RWPE1 (cell line): ENCODE data around the gene IER2.
A peak's percentile ranks its signal among the peaks of the same experiment; 100 is the strongest.

ENCODE experiments used
- CTCF ChIA-PET: fragments of 350-600 bp; sonication (Branson Sonifier 250); formaldehyde crosslinking; extraction: SDS; loops from one replicate; lab custom pipeline; 2021; lab: Yijun Ruan, JAX
- POLR2A ChIA-PET: fragments of 400-600 bp; formaldehyde crosslinking; extraction: SDS; loops from one replicate; lab custom pipeline; 2020; ENCODE audit warnings: antibody characterized with exemption; ENCODE audit not compliant: low non-redundant PET; lab: Yijun Ruan, JAX
- DNase-seq: peaks from one replicate; pipeline ENCODE4 v3.0.0; 2012; ENCODE audit warnings: low spot score
- H3K27ac ChIP-seq: fragments of 450-650 bp; 2 replicates; pipeline ENCODE4 v1.5.1; 2017
- TF ChIP-seq, protein P1 (sequence below): fragments of 450-650 bp; conservative IDR thresholded peaks from 2 replicates; pipeline ENCODE4 v1.5.1; 2017; ENCODE audit warnings: low read depth, mild to moderate bottlenecking

The IER2 gene

DNA sequence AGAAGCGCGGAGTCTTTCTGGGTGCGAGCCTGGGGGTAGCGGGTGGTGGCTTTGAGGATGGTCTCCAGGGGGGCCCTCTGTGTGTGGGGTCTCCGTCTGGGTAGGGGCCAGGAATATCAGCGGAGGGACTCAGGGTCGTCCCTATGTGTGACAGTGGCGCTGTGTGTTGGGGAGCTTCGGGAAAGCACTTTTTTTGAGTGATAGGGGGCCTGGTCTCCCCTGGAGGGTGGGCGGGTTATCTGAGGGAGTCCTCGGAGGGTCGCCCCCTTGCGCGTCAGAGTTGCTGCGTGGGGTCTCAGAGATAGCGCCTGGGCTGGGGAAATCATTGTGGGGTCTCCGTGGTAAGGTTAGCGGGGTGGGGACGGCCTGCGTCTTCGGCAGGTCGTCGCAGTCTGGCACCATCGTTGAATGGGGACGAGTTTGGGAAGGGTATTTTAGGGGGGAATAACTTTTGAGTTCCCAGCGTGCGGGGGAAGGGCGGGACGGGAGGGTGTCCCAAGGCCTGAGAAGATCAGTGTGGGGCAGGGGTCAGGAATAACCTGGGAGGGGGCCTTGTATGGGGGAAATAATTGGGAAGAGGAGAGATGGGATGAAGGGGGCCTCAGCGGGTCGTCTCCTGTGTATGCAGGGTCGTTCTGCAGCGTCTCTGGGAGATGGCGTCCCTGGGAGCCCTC, 857 bp downstream of the IER2 start:
- no peak for DNase-seq
- ChIA-PET CTCF (interaction anchor here (0.6 to 0.7 kb wide), 3 partner anchors 33 to 62 kb away, joined by 3 to 4 read pairs (median 3); no protein-coding TSS in a partner anchor), POLR2A (interaction anchor here (0.5 to 1.8 kb wide), 2 partner anchors 33 to 81 kb away, joined by 6 to 8 read pairs; partner anchors contain the start of gene NACC1)
- TF ChIP-seq, protein P1, sequence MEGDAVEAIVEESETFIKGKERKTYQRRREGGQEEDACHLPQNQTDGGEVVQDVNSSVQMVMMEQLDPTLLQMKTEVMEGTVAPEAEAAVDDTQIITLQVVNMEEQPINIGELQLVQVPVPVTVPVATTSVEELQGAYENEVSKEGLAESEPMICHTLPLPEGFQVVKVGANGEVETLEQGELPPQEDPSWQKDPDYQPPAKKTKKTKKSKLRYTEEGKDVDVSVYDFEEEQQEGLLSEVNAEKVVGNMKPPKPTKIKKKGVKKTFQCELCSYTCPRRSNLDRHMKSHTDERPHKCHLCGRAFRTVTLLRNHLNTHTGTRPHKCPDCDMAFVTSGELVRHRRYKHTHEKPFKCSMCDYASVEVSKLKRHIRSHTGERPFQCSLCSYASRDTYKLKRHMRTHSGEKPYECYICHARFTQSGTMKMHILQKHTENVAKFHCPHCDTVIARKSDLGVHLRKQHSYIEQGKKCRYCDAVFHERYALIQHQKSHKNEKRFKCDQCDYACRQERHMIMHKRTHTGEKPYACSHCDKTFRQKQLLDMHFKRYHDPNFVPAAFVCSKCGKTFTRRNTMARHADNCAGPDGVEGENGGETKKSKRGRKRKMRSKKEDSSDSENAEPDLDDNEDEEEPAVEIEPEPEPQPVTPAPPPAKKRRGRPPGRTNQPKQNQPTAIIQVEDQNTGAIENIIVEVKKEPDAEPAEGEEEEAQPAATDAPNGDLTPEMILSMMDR, result no peak
- H3K27ac ChIP-seq, result peak overlapping the region; percentile 100

DNA sequence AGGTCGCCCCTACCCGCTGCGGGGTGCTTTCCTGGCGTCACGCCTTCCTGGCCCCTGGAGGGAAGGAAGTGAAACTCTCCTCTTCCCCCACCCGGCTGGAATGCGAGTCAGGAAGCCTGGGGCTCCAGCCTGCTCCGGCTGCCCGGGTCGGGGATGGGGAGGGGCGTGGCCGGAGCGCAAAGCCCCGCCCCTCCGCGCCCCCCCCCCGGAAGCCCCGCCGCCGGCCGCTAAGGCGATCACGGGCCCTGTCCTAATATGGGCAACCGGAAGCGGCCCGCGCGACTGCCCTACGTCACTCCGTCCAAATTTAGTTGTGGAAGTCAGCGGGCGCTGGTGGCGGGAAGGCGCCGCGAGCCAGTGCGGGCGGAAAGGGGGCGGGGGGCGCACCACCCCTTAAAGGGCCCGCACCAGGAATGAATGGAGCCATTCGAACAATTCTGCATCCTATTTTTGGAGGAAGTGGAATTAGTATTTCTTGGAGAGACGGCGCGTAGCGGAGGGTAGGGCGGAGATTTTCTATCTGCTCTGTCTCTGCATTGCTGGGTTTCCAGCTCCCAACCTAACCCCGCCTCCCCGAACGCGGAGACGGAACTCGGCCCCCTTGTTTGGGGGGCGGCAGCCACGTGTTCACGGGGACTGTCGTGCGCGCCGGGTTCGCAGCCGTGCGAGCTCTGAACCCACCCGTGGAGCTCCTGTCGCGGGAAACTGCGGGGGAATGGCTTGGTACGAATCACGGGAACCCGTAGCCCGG, 1.6 kb downstream of the IER2 start:
- CTCF ChIA-PET, result interaction anchor here (0.5 to 1.5 kb wide), 5 partner anchors 28 to 186 kb away, joined by 3 to 7 read pairs (median 5); no protein-coding TSS in a partner anchor
- TF ChIP-seq, protein P1, result no peak
- POLR2A ChIA-PET, result interaction anchor here (0.6 to 2.2 kb wide), 4 partner anchors 12 to 302 kb away, joined by 3 to 18 read pairs (median 9); partner anchors contain the start of gene NACC1
- peak overlapping the region; percentile 100 for H3K27ac ChIP-seq
- DNase-seq, result peak; percentile 99

DNA sequence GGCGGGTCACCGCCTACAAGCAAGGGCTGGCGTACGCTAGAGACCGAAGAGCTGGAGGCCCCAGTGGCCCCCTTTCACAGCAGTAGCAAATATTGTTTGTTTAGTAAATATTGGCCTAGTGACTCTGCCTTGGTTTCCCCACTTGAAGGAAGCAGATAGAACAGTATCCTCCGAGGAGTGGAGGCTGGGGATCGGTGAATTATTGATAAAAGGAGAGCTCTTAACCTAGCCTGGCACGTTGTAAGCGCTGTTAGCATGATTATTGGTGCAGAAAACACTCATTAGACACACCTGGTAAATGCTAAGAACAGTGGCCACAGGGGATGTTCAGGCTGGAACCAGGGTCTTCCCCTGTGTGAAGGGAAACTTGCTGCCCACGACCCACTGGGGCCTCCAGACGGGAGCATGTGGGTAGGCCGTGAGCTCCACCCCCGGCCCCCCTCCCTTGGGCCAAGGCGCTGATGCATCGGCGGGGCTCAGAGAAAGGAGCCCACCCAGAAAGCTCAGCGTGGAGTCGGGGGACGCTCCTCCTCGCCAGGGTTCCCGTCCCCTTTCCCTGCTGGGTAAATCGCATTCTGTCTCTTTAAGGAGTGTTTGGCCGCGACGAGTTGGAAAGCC, 2.3 kb downstream of the IER2 start:
- POLR2A ChIA-PET, result interaction anchor here (0.6 to 2.2 kb wide), 4 partner anchors 11 to 301 kb away, joined by 3 to 18 read pairs (median 9); partner anchors contain the start of gene NACC1
- DNase-seq, result no peak
- CTCF ChIA-PET, result interaction anchor here (0.6 to 1.5 kb wide), 3 partner anchors 35 to 187 kb away, joined by 3 to 7 read pairs (median 5); no protein-coding TSS in a partner anchor
- peak overlapping the region; percentile 100 for H3K27ac ChIP-seq
- TF ChIP-seq, protein P1, result no peak

DNA sequence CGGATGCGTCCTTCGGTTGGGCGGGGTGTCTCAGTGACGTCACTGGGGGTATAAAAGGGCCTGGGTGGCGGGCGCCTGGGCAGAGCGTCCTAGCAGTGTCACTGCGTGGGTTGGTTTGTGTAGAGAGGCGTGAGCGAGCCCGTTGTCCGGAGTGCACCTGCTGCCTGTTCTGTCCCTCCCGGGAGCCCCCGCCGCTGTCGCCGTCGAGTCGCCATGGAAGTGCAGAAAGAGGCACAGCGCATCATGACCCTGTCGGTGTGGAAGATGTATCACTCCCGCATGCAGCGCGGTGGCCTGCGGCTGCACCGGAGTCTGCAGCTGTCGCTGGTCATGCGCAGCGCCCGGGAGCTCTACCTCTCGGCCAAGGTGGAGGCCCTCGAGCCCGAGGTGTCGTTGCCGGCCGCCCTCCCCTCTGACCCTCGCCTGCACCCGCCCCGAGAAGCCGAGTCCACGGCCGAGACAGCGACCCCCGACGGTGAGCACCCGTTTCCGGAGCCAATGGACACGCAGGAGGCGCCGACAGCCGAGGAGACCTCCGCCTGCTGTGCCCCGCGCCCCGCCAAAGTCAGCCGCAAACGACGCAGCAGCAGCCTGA, 2.9 kb downstream of the IER2 start:
- peak; percentile 94 for DNase-seq
- CTCF ChIA-PET, result interaction anchor here (1.0 to 1.5 kb wide), 2 partner anchors 36 to 188 kb away, joined by 3 to 7 read pairs; no protein-coding TSS in a partner anchor
- TF ChIP-seq, protein P1, result no peak; the same call in 1 of the 2 replicates
- POLR2A ChIA-PET, result interaction anchor here (0.7 to 2.2 kb wide), 4 partner anchors 10 to 35 kb away, joined by 4 to 18 read pairs (median 9); partner anchors contain the start of gene NACC1
- H3K27ac ChIP-seq, result peak overlapping the region; percentile 100

DNA sequence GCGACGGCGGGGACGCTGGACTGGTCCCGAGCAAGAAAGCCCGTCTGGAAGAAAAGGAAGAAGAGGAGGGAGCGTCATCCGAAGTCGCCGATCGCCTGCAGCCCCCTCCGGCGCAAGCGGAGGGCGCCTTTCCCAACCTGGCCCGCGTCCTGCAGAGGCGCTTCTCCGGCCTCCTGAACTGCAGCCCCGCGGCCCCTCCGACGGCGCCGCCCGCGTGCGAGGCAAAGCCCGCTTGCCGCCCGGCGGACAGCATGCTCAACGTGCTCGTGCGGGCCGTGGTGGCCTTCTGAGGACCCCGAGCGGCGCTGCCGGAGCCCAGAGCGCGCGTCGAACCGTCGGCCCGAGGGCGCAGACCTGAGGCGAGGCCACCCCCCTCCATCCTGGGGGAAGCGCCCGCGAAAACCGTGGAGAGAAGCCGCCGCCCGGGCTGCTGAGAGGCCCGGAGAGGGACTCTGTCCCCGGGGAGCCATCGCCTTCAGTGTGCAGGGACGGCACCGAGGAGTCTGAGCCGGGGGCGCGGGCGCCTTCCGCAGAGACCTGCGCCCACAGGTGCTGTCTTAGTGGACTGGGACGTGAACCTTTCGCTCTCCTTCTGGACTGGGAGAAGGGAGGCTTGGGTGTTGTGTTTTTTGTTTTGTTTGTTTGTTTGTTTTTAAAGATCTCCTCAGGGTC, 3.5 kb downstream of the IER2 start:
- TF ChIP-seq, protein P1, result peak; percentile 49
- peak overlapping the region; percentile 100 for H3K27ac ChIP-seq
- no peak for DNase-seq
- CTCF ChIA-PET, result no interaction called here
- POLR2A ChIA-PET, result interaction anchor here (0.7 to 2.2 kb wide), 3 partner anchors 10 to 14 kb away, joined by 4 to 18 read pairs (median 9); no protein-coding TSS in a partner anchor
